Endodermal cell (in vitro differentiated cells): ENCODE data around the gene DPP10. TPM values are rescaled to one million over a fixed set of nuclear protein-coding genes. Genes with fewer than 3 reads are reported as not detected.

Experiments used
- DNase-seq: peaks from one replicate; pipeline ENCODE4 v3.0.0-alpha.2; 2017
- H3K27ac ChIP-seq: 2 replicates; pipeline ENCODE4 v1.5.1; 2013; ENCODE audit warnings: mild to moderate bottlenecking, low read depth, low read length, moderate library complexity
- H3K27me3 ChIP-seq: 2 replicates; pipeline ENCODE4 v1.6.1; 2013; ENCODE audit warnings: mild to moderate bottlenecking, low read length, moderate library complexity; ENCODE audit not compliant: insufficient read depth, control insufficient read depth, poor library complexity, severe bottlenecking
- H3K36me3 ChIP-seq: 2 replicates; pipeline ENCODE4 v1.7.0; 2013; ENCODE audit warnings: mild to moderate bottlenecking, low read length, moderate library complexity; ENCODE audit not compliant: control insufficient read depth, insufficient read depth
- H3K4me1 ChIP-seq: one replicate; pipeline ENCODE4 v1.7.0; 2013; ENCODE audit warnings: low read length; ENCODE audit not compliant: control insufficient read depth, insufficient read depth
- H3K4me3 ChIP-seq: 2 replicates; pipeline ENCODE4 v1.5.1; 2013; ENCODE audit warnings: mild to moderate bottlenecking, low read length, moderate library complexity
- H3K9ac ChIP-seq: 2 replicates; pipeline ENCODE4 v1.6.1; 2013; ENCODE audit warnings: mild to moderate bottlenecking, low read length, moderate library complexity; ENCODE audit not compliant: poor library complexity, severe bottlenecking; ENCODE audit errors: extremely low read depth
- H3K9me3 ChIP-seq: 2 replicates; pipeline ENCODE4 v1.6.1; 2013; ENCODE audit warnings: mild to moderate bottlenecking, low read length, moderate library complexity; ENCODE audit not compliant: control insufficient read depth
- H3K27ac Mint-ChIP-seq: 2 replicates; pipeline ENCODE4 v1.8.0; 2020; ENCODE audit warnings: mixed read lengths
- H3K27me3 Mint-ChIP-seq: 2 replicates; pipeline ENCODE4 v1.8.0; 2021; ENCODE audit warnings: mild to moderate bottlenecking, mixed read lengths; ENCODE audit not compliant: insufficient read depth
- H3K36me3 Mint-ChIP-seq: 2 replicates; pipeline ENCODE4 v1.8.0; 2020; ENCODE audit warnings: low read depth, mixed read lengths
- H3K4me1 Mint-ChIP-seq: 2 replicates; pipeline ENCODE4 v1.8.0; 2020; ENCODE audit warnings: mixed read lengths
- H3K4me3 Mint-ChIP-seq: 2 replicates; pipeline ENCODE4 v1.8.0; 2020; ENCODE audit warnings: mild to moderate bottlenecking, moderate library complexity, mixed read lengths
- H3K9me3 Mint-ChIP-seq: 2 replicates; pipeline ENCODE4 v1.8.0; 2020; ENCODE audit warnings: mild to moderate bottlenecking, mixed read lengths
- CTCF ChIP-seq: fragments of 200-600 bp; sonication (generic); conservative IDR thresholded peaks from 2 replicates; pipeline ENCODE4 v1.5.0; 2021; ENCODE audit warnings: antibody characterized with exemption, mild to moderate bottlenecking
- WGBS, 2 experiments: methylation state at CpG; one replicate each; pipeline versions ENCODE4 v1.1.5 to v1.1.7; 2013; ENCODE audit warnings: missing lambda C conversion rate in 2 of 2, mixed read lengths in 1 of 2; ENCODE audit not compliant: insufficient coverage in 1 of 2, insufficient read length in 1 of 2; 5-methylcytosine and 5-hydroxymethylcytosine counted together
- total RNA-seq, 2 donors: library from RNA; stranded (reverse); fragmentation: NEBNext Ultra II Directional in 1 of 2; extraction: Animal tissue kit (Norgen Biotek cat#: 25700) in 1 of 2; gene quantifications; 2 replicates in 1 of 2; 3 replicates in 1 of 2; pipeline ENCODE4 v1.2.1, GENCODE V29; 2021

Gene DPP10
- total RNA-seq, 2 donors from 2014 or later: 8.2 to 19.2 TPM

- Mint-ChIP-seq H3K36me3 (no peaks in the 10 kb centered on the region), H3K4me1 (peaks cover 4% of the 10 kb centered on the region), H3K4me3 (no peak overlapping the region), H3K27me3 (no peaks in the 10 kb centered on the region), H3K27ac (no peak overlapping the region), H3K9me3 (no peaks in the 10 kb centered on the region)
- no peaks in the 10 kb centered on the region for H3K9me3 ChIP-seq
- H3K4me3 ChIP-seq: no peak overlapping the region
- DNase-seq: no peak
- H3K4me1 ChIP-seq: no peaks in the 10 kb centered on the region
- 91% methylated on average over 2 of the region's 2 CpGs; no CpG with 5 or more reads in 1 of the 2 experiments for WGBS, 2 experiments
- no peak for TF ChIP-seq CTCF
- H3K27me3 ChIP-seq: no peaks in the 10 kb centered on the region
- no peaks in the 10 kb centered on the region for H3K36me3 ChIP-seq
- H3K27ac ChIP-seq: no peak overlapping the region
- no peak overlapping the region for H3K9ac ChIP-seq
Measured at GRCh38 chr2:115552726-115553125, 1110.3 kb downstream of the DPP10 start.

- Mint-ChIP-seq H3K27me3 (no peaks in the 10 kb centered on the region), H3K4me3 (no peak overlapping the region), H3K27ac (no peak overlapping the region), H3K36me3 (no peaks in the 10 kb centered on the region), H3K9me3 (no peaks in the 10 kb centered on the region), H3K4me1 (peaks cover 10% of the 10 kb centered on the region)
- no peaks in the 10 kb centered on the region for H3K9me3 ChIP-seq
- no peak overlapping the region for H3K9ac ChIP-seq
- H3K4me1 ChIP-seq: no peaks in the 10 kb centered on the region
- no peak for DNase-seq
- H3K4me3 ChIP-seq: no peak overlapping the region
- no peaks in the 10 kb centered on the region for H3K36me3 ChIP-seq
- no peak overlapping the region for H3K27ac ChIP-seq
- no peaks in the 10 kb centered on the region for H3K27me3 ChIP-seq
- no peak for TF ChIP-seq CTCF
Measured at GRCh38 chr2:115554153-115554552, 1111.7 kb downstream of the DPP10 start.

GRCh38 chr2:115558725-115559124 lies 1116.3 kb downstream of the DPP10 start:
- no peak for TF ChIP-seq CTCF
- Mint-ChIP-seq H3K27ac (no peak overlapping the region), H3K36me3 (no peaks in the 10 kb centered on the region), H3K4me1 (peaks cover 10% of the 10 kb centered on the region), H3K27me3 (no peaks in the 10 kb centered on the region), H3K9me3 (no peaks in the 10 kb centered on the region), H3K4me3 (no peak overlapping the region)
- no peaks in the 10 kb centered on the region for H3K4me1 ChIP-seq
- no peak overlapping the region for H3K27ac ChIP-seq
- no peaks in the 10 kb centered on the region for H3K9me3 ChIP-seq
- 40 to 42% methylated on average over 1 of the region's 1 CpG for WGBS, 2 experiments
- no peaks in the 10 kb centered on the region for H3K27me3 ChIP-seq
- no peaks in the 10 kb centered on the region for H3K36me3 ChIP-seq
- DNase-seq: no peak
- no peak overlapping the region for H3K9ac ChIP-seq
- H3K4me3 ChIP-seq: no peak overlapping the region
